HG02610 (cell line): ENCODE measurements around the gene CIDEB.
"Not testable (repeated sequence)": the region's sequence is repeated elsewhere in the genome, so short reads cannot be mapped to it uniquely, and the experiment has no call there.

Source experiments
- ATAC-seq: cut with Tn5 transposase; IDR thresholded peaks from one replicate; pipeline ENCODE4 v1.9.1; 2021; ENCODE audit warnings: mild to moderate bottlenecking, moderate library complexity; ENCODE audit not compliant: unreplicated experiment

The CIDEB gene

DNA sequence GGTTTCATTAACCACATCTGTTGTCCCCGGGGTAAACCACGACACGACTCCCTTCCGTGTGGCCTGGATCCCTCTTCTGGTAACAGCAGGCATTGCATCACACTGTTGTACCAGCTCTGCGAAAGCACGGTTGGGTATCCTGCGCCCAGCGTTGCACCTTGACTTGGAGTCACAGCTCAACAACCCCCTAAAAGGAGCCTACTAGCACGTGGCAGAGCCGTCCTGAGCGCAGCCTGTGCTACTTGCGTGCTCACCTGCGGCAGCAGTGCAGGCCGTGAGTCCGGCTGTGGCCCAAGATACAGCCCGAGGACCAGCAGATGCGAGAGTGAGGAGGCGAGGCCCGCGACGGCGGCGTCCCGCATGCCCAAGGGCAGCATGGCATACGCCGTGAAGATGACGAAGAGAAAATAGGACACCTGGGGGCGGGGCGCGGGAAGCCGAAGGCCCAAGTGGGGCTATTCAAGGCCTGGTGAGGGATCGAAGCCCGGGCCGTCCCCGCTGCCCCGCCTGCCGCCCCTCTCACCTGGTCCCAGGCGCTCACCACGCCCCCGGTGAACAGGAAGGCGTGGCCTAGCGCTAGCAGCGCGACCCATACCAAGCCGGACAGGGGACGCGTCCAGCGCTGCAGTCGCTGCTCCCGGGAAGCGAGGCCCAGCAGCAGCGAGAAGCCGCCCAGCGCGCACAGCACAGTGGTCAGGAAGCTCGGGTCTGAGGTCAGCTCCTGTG is 24.7 kb upstream of the CIDEB start:
- peak; percentile 79 for ATAC-seq

DNA sequence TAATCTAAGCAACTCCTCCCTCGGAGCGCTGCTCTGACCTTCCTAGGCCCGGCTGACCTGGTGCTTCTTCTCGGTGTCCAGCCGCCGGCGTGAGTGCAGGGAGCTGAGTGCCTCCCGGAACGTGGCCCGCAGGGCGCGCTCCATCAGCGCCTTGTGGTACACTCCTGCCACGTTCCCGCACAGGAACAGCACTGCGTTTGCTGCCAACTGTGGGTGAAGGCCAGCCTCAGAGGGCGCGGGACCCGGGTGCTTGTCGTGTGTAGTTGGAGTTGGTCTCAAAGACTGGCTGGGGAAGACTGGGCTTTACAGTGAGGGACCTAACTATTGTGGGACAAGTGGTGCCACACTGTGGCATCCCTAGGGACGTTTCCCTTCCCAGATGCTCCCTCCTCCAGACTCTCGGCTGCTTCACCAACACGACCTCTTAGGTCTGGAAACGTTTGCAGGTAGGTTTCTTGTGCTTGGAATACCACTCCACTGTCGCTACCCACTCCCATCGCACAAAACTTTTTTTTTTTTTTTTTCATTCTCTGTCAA is 24.0 kb upstream of the CIDEB start:
- no peak for ATAC-seq

DNA sequence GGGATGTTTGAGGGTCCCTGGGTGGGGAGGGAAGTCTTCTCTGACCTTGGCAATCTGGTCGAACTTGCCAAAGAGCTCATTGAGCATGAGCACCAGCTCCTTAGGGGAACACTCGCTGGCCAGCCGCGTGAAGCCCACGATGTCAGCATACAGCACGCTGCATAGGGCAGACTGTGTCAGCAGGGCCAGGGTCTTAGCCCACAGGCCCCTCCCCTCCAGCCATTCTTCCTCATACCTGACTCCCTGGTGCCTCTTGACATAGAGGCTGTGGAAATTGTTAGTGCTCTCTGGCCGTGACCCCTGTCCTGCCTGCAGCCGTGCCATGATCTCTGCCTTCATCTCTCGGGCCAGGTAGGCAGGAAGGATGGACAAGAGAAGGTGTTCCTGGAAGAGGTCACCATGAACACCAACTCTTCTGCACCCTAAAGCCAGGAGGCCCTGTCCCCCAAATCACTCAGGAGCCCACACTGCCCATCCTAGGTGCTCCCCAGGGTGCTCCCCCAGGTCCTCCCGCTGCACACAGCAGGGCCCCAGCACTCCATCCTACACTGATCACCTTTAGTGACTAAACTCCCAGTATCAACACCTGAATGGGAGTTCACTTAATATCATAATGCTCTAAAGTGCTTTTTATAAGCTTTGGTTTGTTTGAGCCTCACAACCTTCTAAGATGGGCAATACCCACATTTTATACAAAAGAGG is 23.3 kb upstream of the CIDEB start:
- no peak for ATAC-seq

DNA sequence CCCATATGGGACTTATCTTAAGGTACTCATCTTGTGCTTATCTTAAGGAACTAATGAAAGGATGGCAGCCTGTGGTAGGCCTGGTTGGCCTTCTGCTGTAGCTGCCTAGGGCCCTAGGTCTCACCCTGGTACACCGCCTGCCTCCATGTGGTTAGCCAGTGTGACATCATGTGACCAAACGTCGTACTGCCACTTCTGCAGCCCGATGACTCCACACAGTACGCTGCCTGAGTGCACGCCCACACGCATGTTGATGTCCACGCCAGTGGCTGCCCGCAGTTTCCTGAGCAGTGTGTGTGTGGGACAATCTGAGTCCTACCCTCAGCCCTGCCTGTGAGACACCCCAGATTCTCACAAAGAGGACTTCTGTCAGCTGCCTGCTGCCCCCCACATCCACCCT is 22.0 kb upstream of the CIDEB start:
- ATAC-seq: no peak

DNA sequence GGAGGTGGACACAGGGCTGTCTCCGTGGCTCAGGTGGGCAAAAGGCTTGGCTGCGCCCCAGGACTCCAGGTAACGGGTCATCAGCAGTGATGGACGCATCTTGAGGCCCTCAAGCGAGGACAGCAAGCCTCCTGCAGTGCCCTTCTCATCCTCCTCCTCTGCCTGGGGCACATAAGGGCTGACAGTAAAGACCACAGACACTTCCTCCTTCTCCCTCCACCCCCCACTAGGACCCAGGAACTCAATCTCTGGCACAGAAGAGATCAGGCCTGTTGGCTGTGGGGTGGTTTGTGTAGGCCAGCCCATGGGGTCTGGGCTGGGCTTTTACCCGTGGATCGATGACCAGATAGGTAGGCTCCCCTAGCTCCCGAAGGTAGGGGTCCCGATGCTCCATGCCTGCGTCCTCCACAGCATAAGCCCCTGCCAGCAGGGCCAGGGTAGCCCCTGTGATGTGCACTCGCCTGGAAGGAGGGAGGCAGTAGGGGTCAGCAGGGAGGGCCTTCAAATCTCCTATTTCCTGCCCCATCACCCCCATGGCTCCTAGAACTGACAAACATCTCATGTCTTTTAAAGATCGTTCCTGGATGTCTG is 21.4 kb upstream of the CIDEB start:
- no peak for ATAC-seq

DNA sequence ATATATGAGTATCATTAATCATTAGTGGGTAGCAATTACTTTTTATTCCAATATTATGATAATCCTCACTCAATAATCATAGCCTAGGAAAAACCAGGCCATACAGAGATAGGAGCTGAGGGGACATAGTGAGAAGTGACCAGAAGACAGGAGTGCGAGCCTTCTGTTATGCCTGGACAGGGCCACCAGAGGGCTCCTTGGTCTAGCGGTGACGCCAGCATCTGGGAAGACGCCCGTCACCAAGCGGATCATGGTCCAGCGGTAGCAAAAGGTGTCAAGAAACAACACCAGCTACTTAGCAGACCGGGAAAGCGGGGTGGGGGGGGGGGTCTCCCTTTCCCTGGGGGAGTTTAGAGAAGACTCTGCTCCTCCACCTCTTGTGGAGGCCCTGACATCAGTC is 20.1 kb upstream of the CIDEB start:
- not testable (repeated sequence) for ATAC-seq

DNA sequence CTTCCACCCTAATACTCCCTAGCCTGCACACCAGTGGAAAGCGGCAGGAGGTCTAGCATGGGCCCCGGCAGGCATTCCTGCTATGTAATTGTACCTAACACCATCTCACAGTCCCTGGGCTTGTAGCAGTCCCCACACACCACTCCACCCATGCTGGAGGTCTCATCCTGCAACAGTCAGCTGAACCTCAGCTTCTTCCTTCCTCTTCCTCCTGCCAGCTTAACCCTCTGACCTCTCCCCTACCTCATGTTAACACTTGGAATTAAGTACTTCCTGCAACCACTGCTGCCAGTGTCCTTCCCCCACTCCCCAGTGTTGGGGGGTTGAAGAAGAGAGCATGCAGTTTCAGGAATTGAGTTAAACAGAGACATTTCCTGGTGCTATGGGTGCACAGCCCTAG is 19.5 kb upstream of the CIDEB start:
- ATAC-seq: no peak

DNA sequence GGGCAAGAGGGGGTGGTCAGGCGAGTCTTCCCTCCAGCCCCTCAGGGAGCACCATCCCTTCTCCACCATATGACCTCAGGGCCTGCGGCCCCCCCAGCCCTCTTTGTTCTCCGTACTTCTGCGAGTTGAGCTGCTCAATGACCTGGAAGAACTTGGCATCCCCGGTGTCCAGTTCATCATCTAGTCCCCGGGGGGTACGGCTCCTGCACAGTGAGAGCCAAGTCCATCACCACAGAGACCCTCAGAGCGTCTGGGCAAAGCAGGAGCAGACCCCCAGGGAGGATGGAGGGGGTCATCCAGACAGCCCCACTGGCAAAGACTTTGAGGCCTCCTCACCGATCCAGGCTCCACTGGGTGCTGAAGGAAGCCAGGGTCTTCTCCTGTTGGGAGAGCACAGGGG is 18.2 kb upstream of the CIDEB start:
- ATAC-seq: no peak

DNA sequence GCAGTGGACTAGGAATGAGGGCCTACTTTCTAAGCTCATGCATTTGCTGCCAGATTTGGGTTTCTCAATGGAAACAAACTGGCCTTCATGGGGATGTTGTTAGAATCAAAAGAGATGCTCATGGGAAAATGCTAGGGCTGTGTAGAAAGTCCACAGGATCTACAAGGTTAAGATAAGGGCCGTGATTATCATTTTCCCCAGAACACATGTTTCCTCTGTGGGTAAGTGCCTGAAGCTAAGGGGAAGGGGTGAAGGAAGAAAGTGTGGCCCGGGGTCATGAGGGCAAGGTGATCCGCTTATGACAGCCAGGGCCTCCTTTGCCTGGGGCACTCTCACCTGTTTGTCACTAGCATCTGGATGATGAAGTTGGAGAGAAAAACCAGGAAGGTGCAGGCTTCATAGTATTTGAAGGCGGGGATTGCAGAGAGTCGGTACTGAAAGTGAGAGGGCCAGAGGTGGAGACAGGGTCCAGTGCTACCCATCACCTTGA is 17.3 kb upstream of the CIDEB start:
- no peak for ATAC-seq

DNA sequence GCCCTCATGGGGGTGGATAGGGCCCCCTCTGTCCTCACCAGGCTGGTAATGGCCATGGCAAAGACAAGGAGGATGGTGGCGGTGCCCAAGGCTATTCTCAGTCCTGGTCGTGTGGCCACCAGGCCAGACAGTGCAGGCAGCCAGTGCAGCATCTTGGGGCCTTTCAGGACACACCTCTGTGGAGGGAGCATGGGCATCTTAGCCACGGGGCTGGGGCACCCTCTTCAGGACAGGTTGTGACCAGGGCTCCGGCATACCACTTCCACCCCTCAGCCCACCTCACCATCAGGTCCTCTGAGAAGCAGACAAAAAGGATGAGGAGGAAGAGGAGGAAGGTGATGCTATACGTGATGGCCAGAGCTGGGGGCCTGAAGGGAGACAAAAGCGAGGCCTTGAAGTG is 16.2 kb upstream of the CIDEB start:
- ATAC-seq: no peak

DNA sequence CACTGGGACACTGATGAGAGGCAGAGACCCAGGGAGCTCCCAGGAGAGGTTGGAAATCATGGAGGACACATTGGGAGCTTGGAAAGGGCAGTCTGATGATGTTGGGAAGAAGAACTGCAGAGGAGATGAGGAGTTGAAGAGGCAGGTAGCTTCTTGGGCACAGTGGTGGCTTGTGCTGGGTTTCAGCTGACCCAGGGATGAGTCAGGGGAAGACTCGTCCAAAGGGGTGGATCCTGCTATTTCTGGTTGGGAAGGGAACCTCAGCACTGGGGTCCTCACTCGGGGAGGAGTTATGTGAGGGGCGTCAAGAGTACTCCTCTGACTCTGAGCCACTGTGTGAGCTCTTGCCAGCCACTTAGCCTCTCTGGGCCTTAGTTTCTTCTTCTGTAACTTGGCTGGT is 15.6 kb upstream of the CIDEB start:
- no peak for ATAC-seq

DNA sequence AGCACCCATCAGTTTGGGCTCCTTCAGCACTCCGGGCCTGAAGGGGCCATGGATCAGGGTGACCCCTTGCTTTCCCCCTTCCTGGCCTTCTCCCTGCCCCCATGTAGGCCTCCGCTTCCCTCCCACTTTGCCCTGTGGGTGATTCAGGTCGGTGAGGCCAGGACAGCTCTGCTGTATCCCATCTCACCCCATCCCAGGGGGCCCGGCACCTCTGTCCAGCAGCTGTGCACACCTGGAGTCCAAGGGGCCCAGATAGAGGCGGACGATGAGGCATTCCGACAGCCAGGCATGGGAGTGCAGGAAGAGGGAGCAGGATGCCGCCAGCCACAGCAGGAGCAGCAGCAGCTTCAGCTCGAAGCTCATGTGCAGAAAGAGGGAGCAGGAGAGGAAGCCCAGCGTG is 14.9 kb upstream of the CIDEB start:
- ATAC-seq: no peak

DNA sequence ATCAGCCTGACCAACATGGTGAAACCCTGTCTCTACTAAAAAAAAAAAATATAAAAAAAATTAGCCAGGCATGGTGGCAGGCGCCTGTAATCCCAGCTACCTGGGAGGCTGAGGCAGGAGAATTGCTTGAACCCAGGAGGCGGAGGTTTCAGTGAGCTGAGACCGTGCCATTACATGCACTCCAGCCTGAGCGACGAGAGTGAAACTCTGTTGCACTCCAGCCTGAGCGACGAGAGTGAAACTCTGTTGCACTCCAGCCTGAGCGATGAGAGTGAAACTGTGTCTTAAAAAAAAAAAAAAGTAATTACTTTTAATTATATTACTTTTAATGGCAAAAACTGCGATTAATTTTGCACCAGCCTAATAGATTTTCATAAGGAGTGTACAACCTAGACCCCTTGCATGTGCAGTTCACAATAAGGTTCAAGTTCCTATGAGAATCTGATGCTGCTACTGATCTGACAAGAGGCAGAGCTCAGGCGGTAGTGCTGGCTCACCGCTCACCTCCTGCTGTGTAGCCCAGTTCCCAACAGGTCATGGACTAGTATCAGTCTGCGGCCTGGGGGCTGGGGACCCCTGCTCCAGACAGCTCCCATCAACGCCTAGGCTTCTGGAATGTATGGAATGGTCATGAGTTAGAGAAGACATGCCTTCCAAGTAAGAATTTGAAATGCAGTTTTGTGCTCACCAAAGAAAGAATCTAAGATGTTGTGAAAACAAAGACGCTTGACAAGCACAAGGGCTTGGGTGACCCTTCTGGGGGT is 13.6 kb upstream of the CIDEB start:
- no peak for ATAC-seq

DNA sequence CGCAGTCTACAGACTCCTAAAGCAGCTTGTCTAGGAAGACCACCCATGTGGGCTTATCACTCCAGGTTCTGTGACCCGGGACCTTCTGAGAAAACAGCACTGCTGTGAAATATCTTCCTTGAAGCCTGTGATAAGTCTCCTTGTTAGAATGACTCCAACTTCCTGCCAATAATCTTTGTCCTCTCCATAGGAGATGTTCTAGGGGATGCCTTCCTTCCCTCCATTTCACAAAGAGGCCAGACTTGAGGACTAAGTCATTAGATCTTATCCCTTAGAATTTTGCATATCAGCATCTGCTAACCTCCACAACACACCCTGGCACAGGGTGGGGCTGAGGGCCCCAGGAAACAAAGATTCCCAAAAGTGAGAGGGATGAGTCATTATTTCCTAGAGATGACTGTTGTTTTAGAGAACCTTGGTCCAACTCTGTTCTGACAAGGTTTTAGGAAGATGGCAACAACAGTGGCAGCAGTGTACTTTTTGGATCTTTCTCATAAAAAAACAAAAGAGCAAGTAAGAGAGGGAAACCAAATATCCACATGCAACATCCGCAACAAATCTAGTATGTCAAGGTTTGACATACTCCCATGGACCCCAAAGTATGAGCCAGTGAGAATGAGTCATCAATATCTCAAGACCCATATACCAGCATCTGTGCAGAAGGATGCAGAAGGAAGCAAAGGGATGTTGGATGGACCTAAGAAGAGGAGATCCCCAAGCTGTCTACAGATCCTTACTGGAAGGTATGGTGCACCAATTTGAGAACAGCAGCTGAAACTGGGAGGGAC is 9.6 kb upstream of the CIDEB start:
- no peak for ATAC-seq

DNA sequence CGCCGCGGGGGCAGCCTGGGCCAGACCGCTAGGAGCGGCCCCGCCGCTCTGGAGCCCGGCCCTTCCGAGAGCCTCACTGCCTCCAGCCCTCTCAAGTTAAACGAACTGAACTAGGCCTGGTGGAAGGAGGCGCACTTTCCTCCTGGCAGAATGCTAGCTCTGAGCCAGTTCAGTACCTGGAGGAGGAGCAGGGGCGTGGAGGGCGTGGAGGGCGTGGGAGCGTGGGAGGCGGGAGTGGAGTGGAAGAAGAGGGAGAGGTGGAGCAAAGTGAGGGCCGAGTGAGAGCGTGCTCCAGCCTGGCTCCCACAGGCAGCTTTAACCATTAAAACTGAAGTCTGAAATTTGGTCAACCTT is 8.8 kb upstream of the CIDEB start:
- ATAC-seq: no peak

DNA sequence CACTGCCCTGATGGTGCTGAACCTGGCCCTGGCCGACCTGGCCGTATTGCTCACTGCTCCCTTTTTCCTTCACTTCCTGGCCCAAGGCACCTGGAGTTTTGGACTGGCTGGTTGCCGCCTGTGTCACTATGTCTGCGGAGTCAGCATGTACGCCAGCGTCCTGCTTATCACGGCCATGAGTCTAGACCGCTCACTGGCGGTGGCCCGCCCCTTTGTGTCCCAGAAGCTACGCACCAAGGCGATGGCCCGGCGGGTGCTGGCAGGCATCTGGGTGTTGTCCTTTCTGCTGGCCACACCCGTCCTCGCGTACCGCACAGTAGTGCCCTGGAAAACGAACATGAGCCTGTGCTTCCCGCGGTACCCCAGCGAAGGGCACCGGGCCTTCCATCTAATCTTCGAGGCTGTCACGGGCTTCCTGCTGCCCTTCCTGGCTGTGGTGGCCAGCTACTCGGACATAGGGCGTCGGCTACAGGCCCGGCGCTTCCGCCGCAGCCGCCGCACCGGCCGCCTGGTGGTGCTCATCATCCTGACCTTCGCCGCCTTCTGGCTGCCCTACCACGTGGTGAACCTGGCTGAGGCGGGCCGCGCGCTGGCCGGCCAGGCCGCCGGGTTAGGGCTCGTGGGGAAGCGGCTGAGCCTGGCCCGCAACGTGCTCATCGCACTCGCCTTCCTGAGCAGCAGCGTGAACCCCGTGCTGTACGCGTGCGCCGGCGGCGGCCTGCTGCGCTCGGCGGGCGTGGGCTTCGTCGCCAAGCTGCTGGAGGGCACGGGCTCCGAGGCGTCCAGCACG is 8.2 kb upstream of the CIDEB start:
- no peak for ATAC-seq

DNA sequence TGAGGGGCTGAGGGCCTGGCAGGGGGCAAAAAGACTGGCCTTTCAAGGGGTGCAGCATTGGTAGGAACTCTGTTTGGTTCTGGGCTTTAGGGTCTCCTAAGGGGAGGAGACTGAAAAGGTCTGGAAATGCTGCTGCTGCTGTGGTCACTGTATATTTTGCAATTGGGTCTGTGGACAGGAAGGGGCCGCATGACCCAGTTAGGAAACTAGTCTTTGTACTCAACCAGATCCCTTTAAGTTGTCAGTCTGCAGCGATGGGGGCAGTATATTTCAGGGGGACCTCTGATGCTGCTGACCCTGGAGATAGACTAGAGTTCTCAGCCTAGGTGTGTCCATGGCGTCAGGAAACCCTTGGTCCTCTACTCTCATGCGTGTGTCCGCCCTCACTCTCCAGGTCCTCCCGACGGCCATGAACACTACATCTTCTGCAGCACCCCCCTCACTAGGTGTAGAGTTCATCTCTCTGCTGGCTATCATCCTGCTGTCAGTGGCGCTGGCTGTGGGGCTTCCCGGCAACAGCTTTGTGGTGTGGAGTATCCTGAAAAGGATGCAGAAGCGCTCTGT is 7.5 kb upstream of the CIDEB start:
- no peak for ATAC-seq

DNA sequence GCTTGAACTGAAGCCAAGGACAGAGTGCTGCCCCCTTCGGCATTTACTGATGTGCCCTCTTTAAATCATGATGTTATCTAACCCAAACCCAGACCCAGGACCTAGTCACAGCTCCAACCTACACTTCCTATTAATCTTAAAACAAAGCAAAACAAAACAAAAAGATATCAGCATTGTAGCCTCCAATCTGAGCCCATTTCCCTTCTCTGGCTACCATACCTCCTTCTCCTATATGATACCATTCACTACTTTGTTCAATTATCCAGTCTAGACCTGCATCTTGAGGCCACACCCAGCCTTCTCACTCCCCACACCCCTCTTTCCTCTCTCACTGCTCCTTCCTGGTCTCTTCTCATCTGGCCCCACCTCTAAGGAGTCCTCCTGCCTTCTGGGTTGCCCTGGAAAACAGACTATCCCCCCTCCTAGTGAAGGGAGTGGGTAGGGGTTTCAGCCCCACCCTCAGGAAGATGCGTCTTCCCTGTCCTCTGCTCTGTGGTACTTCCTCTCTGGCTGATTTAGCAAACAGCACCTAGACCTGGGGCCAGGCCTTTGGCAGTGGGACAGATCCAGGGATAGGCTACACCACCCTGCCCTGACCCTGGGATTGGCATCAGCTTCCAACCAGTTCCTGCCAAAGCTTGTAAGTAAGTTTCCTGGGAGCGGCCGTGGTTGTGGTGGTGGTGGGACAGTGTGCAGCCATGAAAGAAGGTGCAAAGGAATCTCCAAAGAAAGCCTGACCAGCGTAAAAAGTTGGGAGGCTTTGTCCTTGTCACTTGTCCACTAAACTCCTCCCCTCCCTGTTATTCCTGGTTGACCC is 6.8 kb upstream of the CIDEB start:
- ATAC-seq: no peak

DNA sequence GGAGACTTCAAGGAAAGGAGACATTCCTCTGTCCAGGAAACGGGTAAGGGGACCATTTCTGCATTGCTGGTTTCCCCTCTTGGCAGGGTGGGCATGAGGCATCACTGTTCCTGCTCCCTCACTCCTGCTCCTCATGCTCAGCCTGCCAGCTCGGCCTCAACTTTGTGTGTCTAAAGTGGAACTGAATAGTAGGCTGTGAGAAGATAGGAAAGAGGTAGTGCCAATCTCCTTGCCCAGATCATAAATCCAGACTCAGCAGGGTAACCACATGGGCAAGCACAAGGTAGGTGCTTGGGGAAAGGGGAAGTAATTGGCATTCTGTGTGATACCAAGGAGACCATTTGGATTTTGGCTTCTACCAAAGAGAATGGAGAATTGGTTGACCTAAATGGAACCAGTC is 6.1 kb upstream of the CIDEB start:
- ATAC-seq: no peak
